SK-N-SH treated with all-trans-retinoic acid at 6 μM for 48 hours (cell line): ENCODE data around the gene GLP2R.

ENCODE experiments used
- ATAC-seq: fragments of 200-7000 bp; cut with Tn5 transposase; 3 replicates; pipeline ENCODE4 v1.9.1; 2020; ENCODE audit warnings: mild to moderate bottlenecking, moderate library complexity
- ARNTL ChIP-seq: fragments of 450-650 bp; formaldehyde crosslinking; IDR thresholded peaks from 2 replicates; pipeline ENCODE4 v1.5.0; 2020; ENCODE audit warnings: low read depth, mild to moderate bottlenecking, moderate library complexity, borderline replicate concordance
- BACH2 ChIP-seq: fragments of 250-450 bp; sonication (Bioruptor Pico); IDR thresholded peaks from 2 replicates; pipeline ENCODE4 v1.9.0; 2021; ENCODE audit warnings: mild to moderate bottlenecking, borderline replicate concordance
- CSDC2 ChIP-seq: fragments of 250-450 bp; sonication (Bioruptor Pico); IDR thresholded peaks from 2 replicates; pipeline ENCODE4 v1.5.0; 2020; ENCODE audit warnings: mild to moderate bottlenecking, moderate library complexity
- CSRNP3 ChIP-seq: fragments of 250-450 bp; sonication (Bioruptor Pico); IDR thresholded peaks from 2 replicates; pipeline ENCODE4 v1.5.1; 2021; ENCODE audit warnings: mild to moderate bottlenecking, moderate library complexity
- ESRRG ChIP-seq: fragments of 250-450 bp; sonication (Bioruptor Pico); IDR thresholded peaks from 2 replicates; pipeline ENCODE4 v1.6.1; 2021; ENCODE audit warnings: mild to moderate bottlenecking
- GLIS3 ChIP-seq: fragments of 250-450 bp; sonication (Bioruptor Pico); IDR thresholded peaks from 2 replicates; pipeline ENCODE4 v1.5.0; 2020; ENCODE audit warnings: mild to moderate bottlenecking, moderate library complexity
- ISL1 ChIP-seq: fragments of 250-450 bp; sonication (Bioruptor Pico); IDR thresholded peaks from 2 replicates; pipeline ENCODE4 v2.1.2; 2022; ENCODE audit warnings: mild to moderate bottlenecking, moderate library complexity
- OSR1 ChIP-seq: fragments of 250-450 bp; sonication (Bioruptor Pico); IDR thresholded peaks from 2 replicates; pipeline ENCODE4 v1.8.0; 2022; ENCODE audit warnings: moderate library complexity, mild to moderate bottlenecking, inconsistent platforms
- PATZ1 ChIP-seq: fragments of 250-450 bp; sonication (Bioruptor Pico); IDR thresholded peaks from 2 replicates; pipeline ENCODE4 v1.8.0; 2020; ENCODE audit warnings: mild to moderate bottlenecking, moderate library complexity, borderline replicate concordance
- POU6F1 ChIP-seq: fragments of 250-450 bp; sonication (Bioruptor Pico); IDR thresholded peaks from 2 replicates; pipeline ENCODE4 v1.8.0; 2021; ENCODE audit warnings: low read depth, mild to moderate bottlenecking, moderate library complexity, borderline replicate concordance
- PPARA ChIP-seq: fragments of 250-450 bp; sonication (Bioruptor Pico); IDR thresholded peaks from 2 replicates; pipeline ENCODE4 v1.5.0; 2020; ENCODE audit warnings: mild to moderate bottlenecking, borderline replicate concordance
- RARB ChIP-seq: fragments of 250-450 bp; sonication (Bioruptor Pico); IDR thresholded peaks from 2 replicates; pipeline ENCODE4 v1.8.0; 2021; ENCODE audit warnings: mild to moderate bottlenecking, moderate library complexity
- SNAI2 ChIP-seq: fragments of 250-450 bp; sonication (Bioruptor Pico); IDR thresholded peaks from 2 replicates; pipeline ENCODE4 v1.5.0; 2020; ENCODE audit warnings: mild to moderate bottlenecking, moderate library complexity
- TCF4 ChIP-seq: fragments of 250-450 bp; sonication (Bioruptor Pico); IDR thresholded peaks from 2 replicates; pipeline ENCODE4 v1.8.0; 2021; ENCODE audit warnings: mild to moderate bottlenecking, moderate library complexity, borderline replicate concordance
- TOX ChIP-seq: fragments of 250-450 bp; sonication (Bioruptor Pico); IDR thresholded peaks from 2 replicates; pipeline ENCODE4 v1.8.0; 2021; ENCODE audit warnings: mild to moderate bottlenecking, moderate library complexity, borderline replicate concordance
- TSHZ2 ChIP-seq: fragments of 250-450 bp; sonication (Bioruptor Pico); IDR thresholded peaks from 2 replicates; pipeline ENCODE4 v1.5.0; 2020; ENCODE audit warnings: mild to moderate bottlenecking, moderate library complexity
- ZC3H10 ChIP-seq: fragments of 250-450 bp; sonication (Bioruptor Pico); IDR thresholded peaks from 2 replicates; pipeline ENCODE4 v1.5.1; 2021; ENCODE audit warnings: mild to moderate bottlenecking, moderate library complexity
- ZFP3 ChIP-seq: fragments of 250-450 bp; sonication (Bioruptor Pico); IDR thresholded peaks from 2 replicates; pipeline ENCODE4 v1.5.0; 2020; ENCODE audit warnings: mild to moderate bottlenecking, moderate library complexity
- ZFP30 ChIP-seq: fragments of 450-650 bp; formaldehyde crosslinking; IDR thresholded peaks from 2 replicates; pipeline ENCODE4 v1.5.0; 2022; ENCODE audit warnings: mild to moderate bottlenecking, moderate library complexity
- ZNF565 ChIP-seq: fragments of 450-650 bp; formaldehyde crosslinking; conservative IDR thresholded peaks from 2 replicates; pipeline ENCODE4 v1.5.0; 2020; ENCODE audit warnings: low read depth, mild to moderate bottlenecking, moderate library complexity
- ZNF70 ChIP-seq: fragments of 450-650 bp; formaldehyde crosslinking; IDR thresholded peaks from 2 replicates; pipeline ENCODE4 v1.5.0; 2020; ENCODE audit warnings: mild to moderate bottlenecking, moderate library complexity
- ZNF8 ChIP-seq: fragments of 450-650 bp; formaldehyde crosslinking; IDR thresholded peaks from 2 replicates; pipeline ENCODE4 v1.5.0; 2020; ENCODE audit warnings: mild to moderate bottlenecking, moderate library complexity
- TF ChIP-seq, protein P1 (sequence below): fragments of 250-450 bp; sonication (Bioruptor Pico); IDR thresholded peaks from 2 replicates; pipeline ENCODE4 v1.5.1; 2020; ENCODE audit warnings: low read depth, mild to moderate bottlenecking, moderate library complexity

Gene GLP2R

GRCh38 chr17:9813166-9813565 is 12.6 kb upstream of the GLP2R start:
- ATAC-seq = no peak
- TF ChIP-seq ZNF565 (CRISPR knock-in tag) = no peak
- TF ChIP-seq RARB (CRISPR knock-in tag) = no peak
- no peak for TF ChIP-seq TOX (CRISPR knock-in tag)
- no peak for TF ChIP-seq ZNF70 (CRISPR knock-in tag)
- TF ChIP-seq PATZ1 (CRISPR knock-in tag) = no peak
- TF ChIP-seq OSR1 (CRISPR knock-in tag) = no peak
- TF ChIP-seq ISL1 (CRISPR knock-in tag) = no peak
- TF ChIP-seq ZFP30 (CRISPR knock-in tag) = no peak
- TF ChIP-seq ZC3H10 (CRISPR knock-in tag) = no peak
- TF ChIP-seq SNAI2 (CRISPR knock-in tag) = no peak
- TF ChIP-seq ARNTL (CRISPR knock-in tag) = no peak

GRCh38 chr17:9814337-9814945 is 11.3 kb upstream of the GLP2R start:
- ATAC-seq = no peak
- TF ChIP-seq SNAI2 (CRISPR knock-in tag) = no peak
- no peak for TF ChIP-seq POU6F1 (CRISPR knock-in tag)
- no peak for TF ChIP-seq ZNF565 (CRISPR knock-in tag)
- no peak for TF ChIP-seq ZNF70 (CRISPR knock-in tag)
- no peak for TF ChIP-seq ISL1 (CRISPR knock-in tag)
- no peak for TF ChIP-seq OSR1 (CRISPR knock-in tag)
- no peak for TF ChIP-seq PATZ1 (CRISPR knock-in tag)

DNA sequence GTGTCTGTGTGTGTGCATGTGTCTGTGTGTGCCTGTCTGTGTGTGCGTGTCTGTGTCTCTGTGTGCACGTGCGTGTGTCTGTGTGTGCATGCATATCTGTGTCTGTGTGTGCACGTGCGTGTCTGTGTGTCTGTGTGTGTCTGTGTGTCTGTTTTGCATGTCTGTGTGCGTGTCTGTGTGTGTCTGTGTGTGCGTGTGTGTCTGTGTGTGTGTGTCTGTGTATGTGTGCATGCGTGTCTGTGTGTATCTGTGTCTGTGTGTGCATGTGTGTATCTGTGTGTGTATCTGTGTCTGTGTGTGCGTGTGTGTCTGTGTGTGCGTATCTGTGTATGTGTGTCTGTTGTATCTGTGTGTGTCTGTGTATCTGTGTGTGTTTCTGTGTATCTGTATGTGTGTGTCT is 9.3 kb upstream of the GLP2R start:
- TF ChIP-seq ARNTL (CRISPR knock-in tag) = no peak
- no peak for TF ChIP-seq GLIS3 (CRISPR knock-in tag)
- no peak for TF ChIP-seq ZFP3 (CRISPR knock-in tag)
- no peak for TF ChIP-seq TCF4 (CRISPR knock-in tag)
- TF ChIP-seq TSHZ2 (CRISPR knock-in tag) = no peak
- TF ChIP-seq PPARA (CRISPR knock-in tag) = no peak
- TF ChIP-seq CSRNP3 (CRISPR knock-in tag) = no peak
- no peak for TF ChIP-seq ESRRG (CRISPR knock-in tag)
- TF ChIP-seq, protein P1, sequence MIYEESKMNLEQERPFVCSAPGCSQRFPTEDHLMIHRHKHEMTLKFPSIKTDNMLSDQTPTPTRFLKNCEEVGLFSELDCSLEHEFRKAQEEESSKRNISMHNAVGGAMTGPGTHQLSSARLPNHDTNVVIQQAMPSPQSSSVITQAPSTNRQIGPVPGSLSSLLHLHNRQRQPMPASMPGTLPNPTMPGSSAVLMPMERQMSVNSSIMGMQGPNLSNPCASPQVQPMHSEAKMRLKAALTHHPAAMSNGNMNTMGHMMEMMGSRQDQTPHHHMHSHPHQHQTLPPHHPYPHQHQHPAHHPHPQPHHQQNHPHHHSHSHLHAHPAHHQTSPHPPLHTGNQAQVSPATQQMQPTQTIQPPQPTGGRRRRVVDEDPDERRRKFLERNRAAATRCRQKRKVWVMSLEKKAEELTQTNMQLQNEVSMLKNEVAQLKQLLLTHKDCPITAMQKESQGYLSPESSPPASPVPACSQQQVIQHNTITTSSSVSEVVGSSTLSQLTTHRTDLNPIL (CRISPR knock-in tag) = no peak
- TF ChIP-seq CSDC2 (CRISPR knock-in tag) = no peak
- TF ChIP-seq BACH2 (CRISPR knock-in tag) = no peak
- no peak for TF ChIP-seq ZNF70 (CRISPR knock-in tag)
- no peak for TF ChIP-seq ZNF565 (CRISPR knock-in tag)
- no peak for TF ChIP-seq PATZ1 (CRISPR knock-in tag)
- TF ChIP-seq ISL1 (CRISPR knock-in tag) = no peak
- no peak for TF ChIP-seq ZNF8 (CRISPR knock-in tag)
- no peak for TF ChIP-seq SNAI2 (CRISPR knock-in tag)
- no peak for ATAC-seq
